DOHH2 (cell line): Measurements from ENCODE around the gene PCLO.
"Not testable (repeated sequence)": the region's sequence is repeated elsewhere in the genome, so short reads cannot be mapped to it uniquely, and the experiment has no call there.

ENCODE experiments used
- H3F3A ChIP-seq: fragments of 200-600 bp; sonication (generic), shearing (Covaris generic); 2 replicates; pipeline ENCODE4 v1.6.0; 2016; ENCODE audit warnings: antibody characterized with exemption, mild to moderate bottlenecking; ENCODE audit not compliant: control insufficient read depth, insufficient read depth
- H3K27ac ChIP-seq: fragments of 200-600 bp; sonication (generic); 2 replicates; pipeline ENCODE4 v1.5.1; 2014; ENCODE audit warnings: low read depth, mild to moderate bottlenecking, low read length, moderate library complexity
- H3K27me3 ChIP-seq: fragments of 200-600 bp; sonication (generic); 2 replicates; pipeline ENCODE4 v1.6.1; 2014; ENCODE audit warnings: mild to moderate bottlenecking, low read length, mixed read lengths; ENCODE audit not compliant: control insufficient read depth
- H3K36me3 ChIP-seq: fragments of 200-600 bp; sonication (generic); 2 replicates; pipeline ENCODE4 v1.6.1; 2014; ENCODE audit warnings: mild to moderate bottlenecking, low read length, moderate library complexity, mixed read lengths; ENCODE audit not compliant: control insufficient read depth
- H3K4me1 ChIP-seq: fragments of 200-600 bp; sonication (generic); 2 replicates; pipeline ENCODE4 v1.6.1; 2014; ENCODE audit warnings: mild to moderate bottlenecking, low read length, mixed read lengths; ENCODE audit not compliant: control insufficient read depth
- H3K4me2 ChIP-seq: fragments of 200-600 bp; sonication (generic); 2 replicates; pipeline ENCODE4 v1.6.0; 2014; ENCODE audit warnings: mild to moderate bottlenecking, low read length, moderate library complexity
- H3K4me3 ChIP-seq: fragments of 200-600 bp; sonication (generic); 2 replicates; pipeline ENCODE4 v1.5.1; 2014; ENCODE audit warnings: mild to moderate bottlenecking, low read length, mixed read lengths
- H3K79me2 ChIP-seq: fragments of 200-600 bp; sonication (generic); 2 replicates; pipeline ENCODE4 v1.6.1; 2014; ENCODE audit warnings: mild to moderate bottlenecking, low read length, mixed read lengths; ENCODE audit not compliant: control insufficient read depth
- H3K9me2 ChIP-seq: fragments of 200-600 bp; sonication (generic); replicated peaks from 2 replicates; pipeline ENCODE4 v1.6.1; 2014; ENCODE audit warnings: mild to moderate bottlenecking, low read length, mixed read lengths; ENCODE audit not compliant: control insufficient read depth
- H3K9me3 ChIP-seq: fragments of 200-600 bp; sonication (generic); 2 replicates; pipeline ENCODE4 v1.6.1; 2014; ENCODE audit warnings: antibody characterized with exemption, low read length, mixed read lengths; ENCODE audit not compliant: control insufficient read depth, insufficient read depth
- H4K20me1 ChIP-seq: fragments of 200-600 bp; sonication (generic); 2 replicates; pipeline ENCODE4 v1.6.0; 2014; ENCODE audit warnings: low read depth, mild to moderate bottlenecking, antibody characterized with exemption, low read length, moderate library complexity; ENCODE audit not compliant: control insufficient read depth, insufficient read depth
- EZH2phosphoT487 ChIP-seq: fragments of 200-600 bp; sonication (generic); IDR thresholded peaks from 2 replicates; pipeline ENCODE4 v1.6.1; 2017; ENCODE audit warnings: borderline replicate concordance, mild to moderate bottlenecking, antibody characterized with exemption, low read length, moderate library complexity, mixed read lengths
- TF ChIP-seq, protein P1 (sequence below): fragments of 200-600 bp; sonication (generic); IDR thresholded peaks from one replicate; pipeline ENCODE4 v1.5.1; 2014; ENCODE audit warnings: antibody characterized with exemption, mild to moderate bottlenecking, low read depth, low read length; ENCODE audit not compliant: poor library complexity, severe bottlenecking

PCLO gene

DNA sequence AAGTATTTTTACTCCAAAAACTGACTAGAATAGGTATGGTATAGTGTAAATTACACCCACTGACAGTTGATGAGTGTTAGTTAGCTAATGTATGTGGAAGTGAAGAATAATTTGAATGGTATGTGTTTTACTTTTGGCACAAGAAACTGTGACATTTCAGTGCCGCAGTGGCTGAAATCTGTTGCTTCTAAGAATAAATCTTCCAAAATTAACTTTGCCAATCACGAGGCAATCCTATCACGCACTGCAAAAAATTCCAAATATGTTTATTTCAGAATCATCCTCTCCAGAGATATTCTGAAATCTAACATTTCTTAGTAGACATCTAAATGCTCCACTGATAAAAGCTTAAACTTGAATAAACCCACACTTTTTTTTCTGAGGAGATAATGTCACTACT is 61.2 kb downstream of the PCLO start:
- Histone ChIP-seq H3F3A (no peaks in the 10 kb centered on the region), H3K4me2 (no peak overlapping the region), H3K36me3 (no peaks in the 10 kb centered on the region), H3K27ac (no peak overlapping the region), H3K79me2 (no peaks in the 10 kb centered on the region), H3K4me1 (no peaks in the 10 kb centered on the region), H4K20me1 (no peaks in the 10 kb centered on the region), H3K27me3 (no peaks in the 10 kb centered on the region), H3K4me3 (no peak overlapping the region), H3K9me2 (no peaks in the 10 kb centered on the region), H3K9me3 (no peaks in the 10 kb centered on the region)
- TF ChIP-seq, protein P1, sequence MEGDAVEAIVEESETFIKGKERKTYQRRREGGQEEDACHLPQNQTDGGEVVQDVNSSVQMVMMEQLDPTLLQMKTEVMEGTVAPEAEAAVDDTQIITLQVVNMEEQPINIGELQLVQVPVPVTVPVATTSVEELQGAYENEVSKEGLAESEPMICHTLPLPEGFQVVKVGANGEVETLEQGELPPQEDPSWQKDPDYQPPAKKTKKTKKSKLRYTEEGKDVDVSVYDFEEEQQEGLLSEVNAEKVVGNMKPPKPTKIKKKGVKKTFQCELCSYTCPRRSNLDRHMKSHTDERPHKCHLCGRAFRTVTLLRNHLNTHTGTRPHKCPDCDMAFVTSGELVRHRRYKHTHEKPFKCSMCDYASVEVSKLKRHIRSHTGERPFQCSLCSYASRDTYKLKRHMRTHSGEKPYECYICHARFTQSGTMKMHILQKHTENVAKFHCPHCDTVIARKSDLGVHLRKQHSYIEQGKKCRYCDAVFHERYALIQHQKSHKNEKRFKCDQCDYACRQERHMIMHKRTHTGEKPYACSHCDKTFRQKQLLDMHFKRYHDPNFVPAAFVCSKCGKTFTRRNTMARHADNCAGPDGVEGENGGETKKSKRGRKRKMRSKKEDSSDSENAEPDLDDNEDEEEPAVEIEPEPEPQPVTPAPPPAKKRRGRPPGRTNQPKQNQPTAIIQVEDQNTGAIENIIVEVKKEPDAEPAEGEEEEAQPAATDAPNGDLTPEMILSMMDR = no peak

DNA sequence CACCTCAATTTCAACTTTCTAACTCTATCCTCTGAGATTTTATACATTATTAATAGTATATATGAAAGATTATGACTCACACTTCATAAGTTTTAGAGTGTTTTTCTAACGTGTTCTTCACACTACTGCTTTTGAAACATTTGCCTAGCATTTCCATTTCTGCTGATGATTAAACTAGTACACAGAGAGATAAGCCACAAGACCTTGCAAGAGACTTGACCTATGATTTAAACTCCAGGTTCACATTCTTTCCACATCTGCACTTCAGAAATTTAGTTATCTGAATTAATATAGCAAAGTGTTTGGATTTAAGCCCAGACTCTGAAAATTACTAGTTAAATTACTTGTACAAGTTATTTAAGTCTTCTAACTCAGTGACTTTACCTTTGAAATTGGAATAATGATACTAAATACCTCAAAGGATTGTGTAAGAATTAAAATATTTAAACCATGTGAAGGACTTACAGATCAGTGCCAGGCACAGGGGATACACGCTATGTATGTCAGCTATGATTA is 66.6 kb downstream of the PCLO start:
- no peaks in the 10 kb centered on the region for H3F3A ChIP-seq
- H3K79me2 ChIP-seq = no peaks in the 10 kb centered on the region
- no peak overlapping the region for H3K27ac ChIP-seq
- H3K27me3 ChIP-seq = no peaks in the 10 kb centered on the region
- no peaks in the 10 kb centered on the region for H4K20me1 ChIP-seq
- no peaks in the 10 kb centered on the region for H3K9me2 ChIP-seq
- TF ChIP-seq, protein P1 = no peak
- TF ChIP-seq EZH2phosphoT487 = no peak
- no peak overlapping the region for H3K4me3 ChIP-seq
- no peak overlapping the region for H3K4me2 ChIP-seq
- no peaks in the 10 kb centered on the region for H3K4me1 ChIP-seq
- H3K36me3 ChIP-seq = no peaks in the 10 kb centered on the region
- no peaks in the 10 kb centered on the region for H3K9me3 ChIP-seq

DNA sequence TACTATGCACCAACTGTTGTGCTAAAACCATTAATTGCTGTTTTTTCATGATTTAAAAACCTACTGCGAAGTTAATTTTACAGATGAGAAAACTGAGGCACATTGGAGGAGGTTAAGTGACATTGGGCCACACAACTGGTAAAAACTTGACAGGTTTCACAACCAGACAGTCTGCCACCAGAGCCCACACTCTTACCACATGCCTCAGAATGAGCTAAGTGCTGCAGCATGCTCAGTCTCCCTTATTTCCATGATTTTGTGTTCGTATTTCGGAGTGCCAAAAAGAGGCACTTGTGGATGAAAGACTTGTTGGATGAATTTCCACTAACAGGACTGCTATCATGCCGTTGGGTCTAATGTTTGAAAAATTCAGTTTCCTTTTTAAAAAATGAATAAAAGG is 77.4 kb downstream of the PCLO start:
- no peaks in the 10 kb centered on the region for H3K36me3 ChIP-seq
- no peaks in the 10 kb centered on the region for H3F3A ChIP-seq
- TF ChIP-seq, protein P1 = no peak
- no peak for TF ChIP-seq EZH2phosphoT487
- H3K9me3 ChIP-seq = peaks cover 3% of the 10 kb centered on the region; the same call in 1 of the 2 replicates
- no peaks in the 10 kb centered on the region for H4K20me1 ChIP-seq
- H3K27ac ChIP-seq = no peak overlapping the region
- H3K4me1 ChIP-seq = no peaks in the 10 kb centered on the region
- H3K9me2 ChIP-seq = no peaks in the 10 kb centered on the region
- H3K4me3 ChIP-seq = no peak overlapping the region
- H3K79me2 ChIP-seq = no peaks in the 10 kb centered on the region
- no peaks in the 10 kb centered on the region for H3K27me3 ChIP-seq
- H3K4me2 ChIP-seq = no peak overlapping the region

DNA sequence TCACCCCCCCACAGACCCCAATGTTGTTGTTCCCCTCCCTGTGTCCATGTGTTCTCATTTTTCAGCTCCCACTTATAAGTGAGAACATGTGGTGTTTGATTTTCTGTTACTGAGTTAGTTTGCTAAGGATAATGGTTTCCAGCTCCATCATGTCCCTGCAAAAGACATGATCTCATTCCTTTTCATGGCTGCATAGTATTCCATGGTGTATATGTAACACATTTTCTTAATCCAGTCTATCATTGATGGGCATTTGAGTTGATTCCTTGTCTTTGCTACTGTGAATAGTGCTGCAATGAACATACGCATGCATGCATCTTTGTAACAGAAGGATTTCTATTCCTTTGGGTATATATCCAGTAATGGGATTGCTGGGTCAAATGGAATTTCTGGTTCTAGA is 82.8 kb downstream of the PCLO start:
- not testable (repeated sequence) for H3K4me1 ChIP-seq, H3K79me2 ChIP-seq, H3F3A ChIP-seq, H4K20me1 ChIP-seq, H3K9me3 ChIP-seq, H3K4me2 ChIP-seq, H3K9me2 ChIP-seq, H3K4me3 ChIP-seq, H3K27ac ChIP-seq, H3K27me3 ChIP-seq, H3K36me3 ChIP-seq
